Liver (tissue), 9 donors: ENCODE measurements around the gene STK38L. TPM values are rescaled to one million over a fixed set of nuclear protein-coding genes. Genes with fewer than 3 reads are reported as not detected.

Source experiments
- DNase-seq: peaks from one replicate; pipeline ENCODE4 v3.0.0-alpha.2; 2017; ENCODE audit warnings: low spot score
- H3K27ac ChIP-seq, 2 donors: one replicate each; pipeline ENCODE4 v1.7.0; 2013; ENCODE audit warnings: inconsistent platforms in 2 of 2, low read length in 2 of 2, control low read depth in 1 of 2, low read depth in 1 of 2, mild to moderate bottlenecking in 1 of 2
- H3K27me3 ChIP-seq, 4 donors: one replicate each; pipeline versions ENCODE4 v1.6.1 to v1.7.0; 2013; ENCODE audit warnings: low read length in 3 of 4, inconsistent platforms in 1 of 4, mild to moderate bottlenecking in 1 of 4, moderate library complexity in 1 of 4; ENCODE audit not compliant: control insufficient read depth in 4 of 4, insufficient read depth in 4 of 4
- H3K36me3 ChIP-seq, 4 donors: one replicate each; pipeline versions ENCODE4 v1.6.1 to v1.7.0; 2013; ENCODE audit warnings: low read length in 3 of 4, mild to moderate bottlenecking in 3 of 4, low read depth in 1 of 4, moderate library complexity in 1 of 4; ENCODE audit not compliant: control insufficient read depth in 4 of 4, insufficient read depth in 3 of 4
- H3K4me1 ChIP-seq, 4 donors: one replicate each; pipeline versions ENCODE4 v1.6.1 to v1.7.0; 2013; ENCODE audit warnings: low read length in 3 of 4, mild to moderate bottlenecking in 3 of 4, moderate library complexity in 1 of 4; ENCODE audit not compliant: control insufficient read depth in 4 of 4, insufficient read depth in 4 of 4
- H3K4me3 ChIP-seq, 3 donors: one replicate each; pipeline versions ENCODE4 v1.6.1 to v1.7.0; 2013; ENCODE audit warnings: low read length in 3 of 3, control low read depth in 1 of 3, low read depth in 1 of 3, mild to moderate bottlenecking in 1 of 3
- H3K9ac ChIP-seq, 2 donors: one replicate each; pipeline ENCODE4 v1.7.0; 2013; ENCODE audit warnings: low read length in 2 of 2, mild to moderate bottlenecking in 2 of 2, moderate library complexity in 2 of 2, control low read depth in 1 of 2, low read depth in 1 of 2
- H3K9me3 ChIP-seq, 4 donors: one replicate each; pipeline versions ENCODE4 v1.6.1 to v1.7.0; 2013; ENCODE audit warnings: low read length in 3 of 4; ENCODE audit not compliant: control insufficient read depth in 4 of 4
- EGR1 ChIP-seq, 2 donors: IDR thresholded peaks; 2 replicates each; pipeline ENCODE4 v1.6.1; 2016 to 2018; ENCODE audit warnings: antibody characterized with exemption in 2 of 2, low read depth in 2 of 2
- FOXA1 ChIP-seq: IDR thresholded peaks from 2 replicates; pipeline ENCODE4 v1.6.1; 2016; ENCODE audit warnings: antibody characterized with exemption
- GABPA ChIP-seq, 2 donors: IDR thresholded peaks in 1 of 2; conservative IDR thresholded peaks in 1 of 2; 2 replicates each; pipeline ENCODE4 v1.6.1; 2016; ENCODE audit warnings: antibody characterized with exemption in 2 of 2, mild to moderate bottlenecking in 1 of 2, moderate library complexity in 1 of 2
- HNF4A ChIP-seq, 2 donors: conservative IDR thresholded peaks; 2 replicates each; pipeline ENCODE4 v1.6.1; 2016; ENCODE audit warnings: antibody characterized with exemption in 2 of 2, mild to moderate bottlenecking in 2 of 2
- HNF4G ChIP-seq: IDR thresholded peaks from 2 replicates; pipeline ENCODE4 v1.6.1; 2016; ENCODE audit warnings: antibody characterized with exemption
- RAD21 ChIP-seq, 2 donors: IDR thresholded peaks; 2 replicates each; pipeline ENCODE4 v1.6.1; 2016; ENCODE audit warnings: antibody characterized with exemption in 2 of 2, mild to moderate bottlenecking in 2 of 2
- REST ChIP-seq: IDR thresholded peaks from 2 replicates; pipeline ENCODE4 v1.6.1; 2016; ENCODE audit warnings: antibody characterized with exemption, mild to moderate bottlenecking
- RXRA ChIP-seq, 2 donors: IDR thresholded peaks; 2 replicates each; pipeline ENCODE4 v1.6.1; 2017 to 2018; ENCODE audit warnings: antibody characterized with exemption in 2 of 2, mild to moderate bottlenecking in 1 of 2
- SP1 ChIP-seq: IDR thresholded peaks from 2 replicates; pipeline ENCODE4 v1.6.1; 2018; ENCODE audit warnings: antibody characterized with exemption, mild to moderate bottlenecking
- TAF1 ChIP-seq: conservative IDR thresholded peaks from 2 replicates; pipeline ENCODE4 v1.6.1; 2016; ENCODE audit warnings: antibody characterized with exemption, mild to moderate bottlenecking
- YY1 ChIP-seq: IDR thresholded peaks from 2 replicates; pipeline ENCODE4 v1.6.1; 2016; ENCODE audit warnings: antibody characterized with exemption, mild to moderate bottlenecking
- ZBTB33 ChIP-seq: IDR thresholded peaks from 2 replicates; pipeline ENCODE4 v1.6.1; 2016; ENCODE audit warnings: antibody characterized with exemption
- WGBS: extraction: QIAGEN DNeasy Blood & Tissue Kit; methylation state at CpG from one replicate; pipeline ENCODE4 v1.1.7; 2013; 5-methylcytosine and 5-hydroxymethylcytosine counted together
- polyA plus RNA-seq, 2 donors: library from polyadenylated mRNA; stranded (reverse) in 1 of 2; unstranded in 1 of 2; fragments of 200-250 nt in 1 of 2; fragments of >200 nt in 1 of 2; fragmentation: Nextera tagmentation in 1 of 2; extraction: Ambion mirVana in 1 of 2; gene quantifications; one replicate each; pipeline versions ENCODE4 v1.2.1 to v1.2.3, GENCODE V29; 2013 to 2015
- total RNA-seq, 2 donors: library from RNA; depleted of rRNA; stranded (reverse); fragments of >200 nt; gene quantifications; one replicate each; pipeline ENCODE4 v1.2.3, GENCODE V29; 2014
- TF ChIP-seq, protein P1 (sequence below): IDR thresholded peaks from 2 replicates; pipeline ENCODE4 v1.6.1; 2016; ENCODE audit warnings: antibody characterized with exemption
- donor health status: healthy.
- donor health status: healthy.
- donor health status: healthy.
- donor health status: healthy.
- donor health status: healthy.

STK38L gene
- total and polyA plus RNA-seq, 4 donors, result 2.8 to 8.6 (median 6.6) TPM

- Histone ChIP-seq H3K4me1 (peaks cover 2 to 9% (median 3%) of the 10 kb centered on the region in 4 donors), H3K36me3 (no peaks in the 10 kb centered on the region), H3K9me3 (no peaks in the 10 kb centered on the region), H3K9ac (no peak overlapping the region), H3K4me3 (no peak overlapping the region), H3K27ac (no peak overlapping the region), H3K27me3 (no peaks in the 10 kb centered on the region)
- TF ChIP-seq RXRA (IDR thresholded peaks at IDR 0.05) (no peak), GABPA (IDR thresholded peaks at IDR 0.05 in 1 of 2, conservative IDR thresholded peaks at IDR 0.05 in 1 of 2) (no peak)
- TF ChIP-seq, protein P1, sequence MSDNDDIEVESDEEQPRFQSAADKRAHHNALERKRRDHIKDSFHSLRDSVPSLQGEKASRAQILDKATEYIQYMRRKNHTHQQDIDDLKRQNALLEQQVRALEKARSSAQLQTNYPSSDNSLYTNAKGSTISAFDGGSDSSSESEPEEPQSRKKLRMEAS, result no peak
- DNase-seq, result no peak
- 84% methylated on average over 3 of the region's 3 CpGs for WGBS
These were observed 17.8 kb downstream of the STK38L start for GRCh38 chr12:27261866-27262265.

DNA sequence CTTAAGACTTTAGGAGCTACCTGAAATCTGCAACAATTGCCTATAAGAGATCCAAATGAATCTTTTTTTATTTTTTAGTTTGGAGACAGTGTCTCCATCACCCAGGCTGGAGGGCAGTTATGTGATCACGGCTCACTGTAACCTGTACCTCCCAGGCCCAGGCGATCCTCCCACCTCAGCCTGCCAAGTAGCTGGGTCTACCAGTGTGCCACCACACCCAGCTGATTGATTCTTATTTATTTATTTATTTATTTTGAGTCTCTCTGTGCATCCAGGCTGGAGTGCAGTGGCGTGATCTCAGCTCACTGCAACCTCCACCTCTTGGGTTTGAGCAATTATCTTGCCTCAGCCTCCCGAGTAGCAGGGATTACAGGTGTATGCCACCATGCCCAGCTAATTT is 26.1 kb downstream of the STK38L start:
- no peak overlapping the region for H3K9ac ChIP-seq
- H3K27me3 ChIP-seq, result no peaks in the 10 kb centered on the region
- H3K27ac ChIP-seq, result no peak overlapping the region
- peaks cover 10 to 26% (median 14%) of the 10 kb centered on the region in 4 donors for H3K4me1 ChIP-seq
- H3K4me3 ChIP-seq, result no peak overlapping the region
- no peak for DNase-seq
- no peak for TF ChIP-seq SP1
- no peak for TF ChIP-seq GABPA (IDR thresholded peaks at IDR 0.05 in 1 of 2, conservative IDR thresholded peaks at IDR 0.05 in 1 of 2)
- H3K36me3 ChIP-seq, result peaks cover 0 to 2% (median 0%) of the 10 kb centered on the region in 4 donors
- WGBS, result 95% methylated on average over 4 of the region's 4 CpGs
- H3K9me3 ChIP-seq, result no peaks in the 10 kb centered on the region

- H3K9me3 ChIP-seq, result no peaks in the 10 kb centered on the region
- TF ChIP-seq YY1 (no peak), HNF4G (no peak), GABPA (IDR thresholded peaks at IDR 0.05 in 1 of 2, conservative IDR thresholded peaks at IDR 0.05 in 1 of 2) (no peak), RAD21 (IDR thresholded peaks at IDR 0.05) (no peak), ZBTB33 (no peak), EGR1 (IDR thresholded peaks at IDR 0.05; ENCODE audit: low read depth in 2 of 2) (no peak), HNF4A (conservative IDR thresholded peaks at IDR 0.05) (no peak), SP1 (no peak), REST (no peak), FOXA1 (no peak), TAF1 (no peak)
- H3K4me3 ChIP-seq, result no peak overlapping the region
- H3K27me3 ChIP-seq, result no peaks in the 10 kb centered on the region
- WGBS, result 96% methylated on average over 2 of the region's 2 CpGs
- H3K36me3 ChIP-seq, result peaks cover 0 to 2% (median 0%) of the 10 kb centered on the region in 4 donors
- H3K27ac ChIP-seq, result peak overlapping the region in 1 of 2 donors; percentile 86
- H3K9ac ChIP-seq, result no peak overlapping the region
- peaks cover 10 to 26% (median 15%) of the 10 kb centered on the region in 4 donors for H3K4me1 ChIP-seq
- DNase-seq, result no peak
These were observed 27.1 kb downstream of the STK38L start for GRCh38 chr12:27271206-27271605.
